Stimulated activated CD8-positive, alpha-beta memory T cell treated with anti-CD3 and anti-CD28 coated beads, Interleukin-7, amount 100 ng/mL, for 48 hours (primary cell): ENCODE data around the gene SDHC.

Source experiments
- DNase-seq, 2 donors: peaks; one replicate each; pipeline ENCODE4 v3.0.0-alpha.2; 2020; ENCODE audit warnings: low read depth in 1 of 2; ENCODE audit errors: extremely low read depth in 1 of 2

SDHC gene

DNA sequence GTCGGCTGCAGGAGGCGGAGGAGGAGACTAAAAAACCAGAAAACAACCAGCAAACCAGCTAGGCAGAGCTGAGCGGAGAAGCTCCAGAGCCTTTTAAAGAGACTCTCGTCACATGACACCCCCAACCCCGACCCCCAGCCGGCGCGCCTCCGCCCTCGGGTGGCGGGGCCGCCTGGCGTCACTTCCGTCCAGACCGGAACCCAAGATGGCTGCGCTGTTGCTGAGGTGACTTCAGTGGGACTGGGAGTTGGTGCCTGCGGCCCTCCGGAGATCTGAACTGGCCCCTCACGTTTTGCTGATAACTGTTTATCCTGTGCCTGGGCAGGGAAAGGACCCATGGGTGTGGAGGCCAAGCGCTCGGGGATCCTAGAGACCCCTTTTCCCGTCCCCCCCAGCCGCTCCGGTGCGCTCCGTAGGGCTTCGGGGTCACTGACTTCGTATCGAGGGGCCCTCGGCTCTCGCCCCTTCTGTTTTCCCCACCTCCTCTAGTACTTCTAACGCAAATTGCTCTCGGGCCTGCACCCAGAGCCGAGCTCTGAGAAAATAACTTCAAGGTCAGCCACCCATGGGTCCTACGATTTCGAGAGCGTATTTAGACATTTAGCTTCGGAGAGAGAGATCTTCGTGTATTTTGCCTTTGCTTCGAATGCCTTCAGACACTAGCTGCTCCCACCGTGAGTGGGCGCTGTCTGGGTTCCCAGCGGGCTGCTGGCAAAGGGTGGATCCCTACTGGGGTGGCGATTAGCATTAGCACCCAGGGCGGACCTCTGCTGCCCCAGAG is at the start of gene SDHC:
SDHC (plus strand) TSS at position 181 of the 781 bp plus-strand sequence; CDS start at position 206, 25 bp downstream.
- peak; percentile 76 to 80 for DNase-seq

- no peak for DNase-seq
Measured at GRCh38 chr1:161265305-161265704, 48.9 kb upstream of the SDHC start.

DNA sequence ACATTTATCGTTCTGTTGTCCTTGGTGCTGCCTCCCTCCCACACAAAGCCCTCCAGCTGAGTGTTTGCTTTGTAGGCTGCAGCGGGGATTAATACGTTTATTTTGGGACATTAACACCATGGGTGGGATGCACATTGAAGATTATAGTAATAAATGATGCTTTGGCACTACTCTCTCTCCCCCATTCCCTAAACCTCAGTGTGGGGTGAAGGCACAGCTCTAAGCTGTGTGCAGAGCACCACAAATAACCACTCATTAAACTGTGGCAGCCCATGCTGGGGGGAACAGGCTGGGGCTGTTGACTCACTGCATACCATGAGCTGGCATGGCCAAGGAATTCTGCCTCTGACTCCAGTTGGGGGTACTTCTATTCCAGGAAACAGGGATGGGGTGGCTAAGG is 48.0 kb upstream of the SDHC start:
- DNase-seq = no peak

GRCh38 chr1:161266836-161267235 is 47.3 kb upstream of the SDHC start:
- DNase-seq = no peak

GRCh38 chr1:161267321-161267720 is 46.9 kb upstream of the SDHC start:
- no peak for DNase-seq

GRCh38 chr1:161273402-161273801 is 40.8 kb upstream of the SDHC start:
- no peak for DNase-seq

GRCh38 chr1:161274874-161275273 is 39.3 kb upstream of the SDHC start:
- no peak for DNase-seq

- DNase-seq = no peak
Measured at GRCh38 chr1:161282991-161283390, 31.2 kb upstream of the SDHC start.

- no peak for DNase-seq
Measured at GRCh38 chr1:161285113-161285512, 29.1 kb upstream of the SDHC start.

- no peak for DNase-seq
Measured at GRCh38 chr1:161285521-161285920, 28.7 kb upstream of the SDHC start.

DNA sequence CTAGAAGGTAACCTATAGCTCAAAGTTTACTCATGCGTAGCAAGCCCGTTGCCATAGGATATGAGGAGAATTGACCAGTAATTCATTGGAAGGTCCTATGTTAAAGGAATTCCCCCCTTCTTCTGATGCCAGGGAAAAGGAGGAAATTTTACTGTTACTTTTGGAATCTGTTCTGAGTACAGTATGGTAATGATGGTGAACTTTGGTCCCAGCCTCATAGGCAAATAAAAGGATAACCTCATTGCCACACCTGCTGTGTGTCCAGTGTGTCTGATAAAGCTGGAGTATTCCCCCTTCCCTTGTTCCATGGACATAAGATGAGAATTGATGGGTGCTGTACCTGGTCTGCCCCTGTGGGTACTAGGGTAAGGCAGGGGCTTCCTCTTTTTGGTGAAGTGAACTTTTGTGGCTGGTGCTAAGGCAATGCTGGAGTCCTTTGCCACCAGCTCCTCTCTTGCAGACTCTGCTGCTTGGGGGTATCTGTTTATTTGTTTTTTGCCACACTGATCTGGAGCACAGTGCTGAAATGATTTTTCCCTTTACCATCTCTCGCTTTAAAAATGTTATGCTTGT is 26.6 kb upstream of the SDHC start:
- no peak for DNase-seq

- DNase-seq = no peak
Measured at GRCh38 chr1:161290779-161291178, 23.4 kb upstream of the SDHC start.

- no peak for DNase-seq
Measured at GRCh38 chr1:161297415-161297814, 16.8 kb upstream of the SDHC start.

DNA sequence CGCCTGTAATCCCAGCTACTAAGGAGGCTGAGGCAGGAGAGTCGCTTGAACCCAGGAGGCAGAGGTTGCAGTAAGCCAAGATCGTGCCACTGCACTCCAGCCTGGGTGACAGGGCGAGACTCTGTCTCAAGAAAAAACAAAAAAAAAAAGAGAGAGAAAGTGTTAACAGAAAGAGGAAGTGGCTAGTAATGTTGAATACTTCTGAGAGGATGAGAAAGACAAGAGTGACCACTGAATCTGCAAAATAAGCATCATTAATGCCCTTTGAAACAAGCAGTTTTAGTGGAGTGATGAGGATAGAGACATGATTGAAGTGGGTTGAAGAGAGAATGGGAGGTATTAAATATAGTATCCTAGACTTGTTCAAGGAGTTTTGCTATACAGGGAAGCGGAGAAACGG is 16.1 kb upstream of the SDHC start:
- no peak for DNase-seq

DNA sequence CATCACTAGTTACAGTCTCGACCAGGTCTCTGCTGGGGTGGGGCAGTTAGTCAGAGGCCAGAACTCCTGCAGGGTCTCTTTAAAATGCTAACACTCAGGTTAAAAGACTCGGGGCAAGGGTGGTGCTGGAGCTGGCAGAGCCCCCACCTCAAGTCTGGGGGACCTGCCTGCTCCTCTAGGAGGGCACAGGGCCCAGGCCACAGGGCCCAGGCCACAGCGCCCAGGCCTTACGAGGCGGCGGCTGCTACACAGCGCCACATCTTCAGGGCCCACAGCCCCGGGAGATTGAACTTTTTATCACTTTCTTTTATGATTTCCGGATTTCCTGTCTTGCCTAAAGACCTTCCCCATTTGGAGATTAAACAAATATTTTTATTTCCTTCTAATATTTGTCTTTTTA is 14.8 kb upstream of the SDHC start:
- DNase-seq = no peak

DNA sequence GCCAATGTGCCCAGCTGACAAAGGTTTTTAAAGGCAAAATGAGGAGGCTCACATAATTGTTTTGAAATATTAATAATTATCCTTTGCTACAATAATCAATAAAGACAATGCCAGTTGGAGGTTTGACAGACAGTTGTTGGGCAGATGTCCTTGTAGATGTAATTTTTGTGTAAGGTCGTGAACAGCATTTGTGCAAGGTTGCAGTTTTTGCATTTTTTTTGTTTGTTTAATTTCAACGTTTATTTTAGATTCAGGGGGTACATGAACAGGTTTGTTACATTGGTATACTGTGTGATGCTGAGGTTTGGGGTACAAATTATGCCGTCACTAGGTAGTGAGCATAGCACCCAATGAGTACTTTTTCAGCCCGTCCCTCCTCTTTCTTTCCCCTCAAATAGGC is 13.7 kb upstream of the SDHC start:
- no peak for DNase-seq

DNA sequence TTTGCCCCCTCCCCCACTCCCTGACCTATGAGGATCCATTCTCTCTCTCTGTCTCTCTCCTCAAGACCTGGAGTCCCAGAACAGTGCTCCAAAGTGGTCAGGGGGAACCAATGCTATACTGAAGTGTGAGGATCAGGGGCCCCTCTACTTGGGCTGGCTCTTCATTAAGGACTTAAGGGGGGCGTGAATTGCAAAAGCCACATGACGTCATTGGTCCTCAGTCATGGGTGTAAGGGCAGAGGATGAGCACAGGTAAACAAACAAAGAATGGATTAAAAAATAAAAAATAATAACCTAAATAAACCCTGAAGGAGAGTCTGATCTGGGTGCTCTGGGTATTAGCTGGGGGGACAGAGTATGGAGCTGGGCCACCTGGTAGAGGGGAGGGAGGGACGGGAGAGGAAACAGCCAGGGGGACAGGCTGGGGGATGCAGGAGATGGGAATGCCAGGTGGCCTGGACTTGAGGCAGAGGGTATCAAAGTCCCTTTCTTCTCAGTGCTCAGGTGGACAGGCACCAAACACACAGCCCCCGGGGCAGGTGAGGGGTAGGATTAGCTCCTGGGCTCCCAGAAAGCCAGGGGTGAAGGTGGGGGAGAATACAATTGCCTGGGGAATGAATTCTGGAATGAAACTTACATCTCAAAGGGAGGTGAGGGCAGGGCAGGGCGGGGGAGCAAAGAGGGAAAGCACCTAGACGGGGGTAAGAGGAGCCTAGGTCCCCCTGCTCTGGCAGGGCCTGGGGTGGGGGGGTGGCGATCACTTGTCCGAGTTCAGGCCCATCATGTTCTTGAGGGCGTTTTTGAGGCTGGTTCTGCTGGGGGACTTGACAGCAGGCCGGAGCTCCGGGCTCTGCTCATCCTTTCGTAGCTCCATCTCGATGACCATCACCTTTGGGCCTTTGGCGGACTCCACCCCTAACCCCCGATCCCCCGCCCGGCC is 9.0 kb upstream of the SDHC start:
- DNase-seq = no peak

- DNase-seq = peak; percentile 67 to 81
Measured at GRCh38 chr1:161305867-161306519, 8.2 kb upstream of the SDHC start.

DNA sequence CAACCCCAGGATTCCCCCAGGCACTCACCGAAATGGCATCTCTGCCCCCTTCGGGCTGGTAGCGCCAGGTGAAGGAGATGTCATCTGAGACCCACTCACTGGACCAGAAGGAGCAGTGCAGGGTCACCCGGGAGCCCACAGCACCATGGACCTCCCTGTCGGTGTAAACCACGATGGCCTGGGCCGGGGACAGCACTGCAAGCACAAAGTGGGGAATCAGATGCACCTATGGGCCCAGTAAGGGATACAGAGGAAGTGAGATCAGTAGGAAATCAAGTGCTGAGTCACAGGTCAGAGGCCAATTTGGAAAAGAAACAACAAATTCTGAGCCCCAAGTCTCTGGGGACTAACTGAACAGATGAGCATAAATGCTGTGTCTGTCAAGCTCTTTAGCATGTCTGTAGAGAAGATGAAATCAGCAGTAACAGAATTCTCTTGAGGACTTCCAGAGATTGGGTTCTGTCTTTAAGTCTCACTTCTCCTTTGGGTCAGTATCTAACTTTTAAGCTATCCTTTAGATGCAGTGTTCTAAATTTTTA is 6.9 kb upstream of the SDHC start:
- DNase-seq = no peak

GRCh38 chr1:161307892-161308638 is 6.1 kb upstream of the SDHC start:
- DNase-seq = no peak
